Ishikawa (cell line): ENCODE results near the gene BCKDK.

Experiments used
- CEBPB ChIP-seq: IDR thresholded peaks from 2 replicates; pipeline ENCODE4 v1.6.1; 2012
- CREB1 ChIP-seq: IDR thresholded peaks from 2 replicates; pipeline ENCODE4 v1.6.1; 2012; ENCODE audit warnings: low read depth
- EGR1 ChIP-seq: IDR thresholded peaks from 2 replicates; pipeline ENCODE4 v1.6.1; 2012
- EP300 ChIP-seq: IDR thresholded peaks from 2 replicates; pipeline ENCODE4 v1.6.1; 2012; ENCODE audit warnings: borderline replicate concordance
- FOXM1 ChIP-seq: IDR thresholded peaks from 2 replicates; pipeline ENCODE4 v1.6.1; 2012; ENCODE audit warnings: low read depth, borderline replicate concordance
- NFIC ChIP-seq: IDR thresholded peaks from 2 replicates; pipeline ENCODE4 v1.6.1; 2012
- RAD21 ChIP-seq: IDR thresholded peaks from 2 replicates; pipeline ENCODE4 v1.6.1; 2012; ENCODE audit warnings: low read depth
- TAF1 ChIP-seq: IDR thresholded peaks from 2 replicates; pipeline ENCODE4 v1.6.1; 2012; ENCODE audit warnings: low read depth, mild to moderate bottlenecking
- TCF12 ChIP-seq: IDR thresholded peaks from 2 replicates; pipeline ENCODE4 v1.6.1; 2012; ENCODE audit warnings: low read depth
- TEAD4 ChIP-seq: IDR thresholded peaks from 2 replicates; pipeline ENCODE4 v1.6.1; 2012
- YY1 ChIP-seq: IDR thresholded peaks from 2 replicates; pipeline ENCODE4 v1.6.1; 2012; ENCODE audit warnings: low read depth
- ZBTB7A ChIP-seq: IDR thresholded peaks from 2 replicates; pipeline ENCODE4 v1.6.1; 2012; ENCODE audit warnings: low read depth
- TF ChIP-seq, protein P1 (sequence below): IDR thresholded peaks from 2 replicates; pipeline ENCODE4 v1.6.1; 2012; ENCODE audit warnings: low read depth, mild to moderate bottlenecking
- TF ChIP-seq, protein P2 (sequence below): IDR thresholded peaks from 2 replicates; pipeline ENCODE4 v1.6.1; 2012
- TF ChIP-seq, protein P3 (sequence below): IDR thresholded peaks from 2 replicates; pipeline ENCODE4 v1.6.1; 2012

The BCKDK gene

DNA sequence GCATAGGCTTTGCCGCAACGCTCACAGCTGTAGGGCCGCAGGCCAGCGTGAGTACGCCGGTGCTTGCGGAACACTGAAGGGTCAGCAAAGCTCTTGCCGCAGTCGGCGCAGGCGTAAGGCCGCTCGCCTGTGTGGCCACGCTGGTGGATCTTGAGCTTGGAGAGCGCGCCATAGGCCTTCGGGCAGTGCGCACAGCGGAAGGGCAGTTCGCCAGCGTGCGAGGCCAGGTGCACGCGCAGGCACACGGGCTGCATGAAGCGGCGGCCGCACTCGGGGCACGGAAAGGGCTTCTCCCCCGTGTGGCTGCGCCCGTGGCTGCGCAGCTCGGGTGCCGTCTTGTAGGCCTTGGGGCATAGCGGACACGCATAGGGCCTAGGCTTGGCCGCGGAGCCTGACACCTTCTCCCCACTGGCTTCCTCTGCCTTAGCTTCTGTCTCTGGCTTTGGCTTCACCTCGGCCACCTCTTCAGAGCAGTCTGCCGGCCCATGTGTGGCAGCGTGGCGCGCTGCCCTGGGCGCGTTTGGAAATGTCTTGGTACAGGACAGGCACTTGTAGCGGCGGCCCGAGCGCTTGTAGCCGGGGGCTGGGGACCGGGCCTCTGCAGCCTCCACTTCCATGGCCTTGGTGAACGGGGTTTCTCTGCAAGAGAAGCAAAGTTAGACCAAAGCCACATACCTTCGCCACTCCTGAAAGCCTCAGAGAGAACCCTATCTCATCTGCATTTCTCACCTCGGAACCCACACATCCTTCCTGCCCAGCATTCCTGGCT, 44.2 kb upstream of the BCKDK start:
- TF ChIP-seq EGR1, result no peak
- no peak for TF ChIP-seq YY1
- no peak for TF ChIP-seq FOXM1
- TF ChIP-seq TEAD4, result no peak
- no peak for TF ChIP-seq CREB1
- no peak for TF ChIP-seq TCF12
- TF ChIP-seq, protein P1, sequence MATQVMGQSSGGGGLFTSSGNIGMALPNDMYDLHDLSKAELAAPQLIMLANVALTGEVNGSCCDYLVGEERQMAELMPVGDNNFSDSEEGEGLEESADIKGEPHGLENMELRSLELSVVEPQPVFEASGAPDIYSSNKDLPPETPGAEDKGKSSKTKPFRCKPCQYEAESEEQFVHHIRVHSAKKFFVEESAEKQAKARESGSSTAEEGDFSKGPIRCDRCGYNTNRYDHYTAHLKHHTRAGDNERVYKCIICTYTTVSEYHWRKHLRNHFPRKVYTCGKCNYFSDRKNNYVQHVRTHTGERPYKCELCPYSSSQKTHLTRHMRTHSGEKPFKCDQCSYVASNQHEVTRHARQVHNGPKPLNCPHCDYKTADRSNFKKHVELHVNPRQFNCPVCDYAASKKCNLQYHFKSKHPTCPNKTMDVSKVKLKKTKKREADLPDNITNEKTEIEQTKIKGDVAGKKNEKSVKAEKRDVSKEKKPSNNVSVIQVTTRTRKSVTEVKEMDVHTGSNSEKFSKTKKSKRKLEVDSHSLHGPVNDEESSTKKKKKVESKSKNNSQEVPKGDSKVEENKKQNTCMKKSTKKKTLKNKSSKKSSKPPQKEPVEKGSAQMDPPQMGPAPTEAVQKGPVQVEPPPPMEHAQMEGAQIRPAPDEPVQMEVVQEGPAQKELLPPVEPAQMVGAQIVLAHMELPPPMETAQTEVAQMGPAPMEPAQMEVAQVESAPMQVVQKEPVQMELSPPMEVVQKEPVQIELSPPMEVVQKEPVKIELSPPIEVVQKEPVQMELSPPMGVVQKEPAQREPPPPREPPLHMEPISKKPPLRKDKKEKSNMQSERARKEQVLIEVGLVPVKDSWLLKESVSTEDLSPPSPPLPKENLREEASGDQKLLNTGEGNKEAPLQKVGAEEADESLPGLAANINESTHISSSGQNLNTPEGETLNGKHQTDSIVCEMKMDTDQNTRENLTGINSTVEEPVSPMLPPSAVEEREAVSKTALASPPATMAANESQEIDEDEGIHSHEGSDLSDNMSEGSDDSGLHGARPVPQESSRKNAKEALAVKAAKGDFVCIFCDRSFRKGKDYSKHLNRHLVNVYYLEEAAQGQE, result no peak

DNA sequence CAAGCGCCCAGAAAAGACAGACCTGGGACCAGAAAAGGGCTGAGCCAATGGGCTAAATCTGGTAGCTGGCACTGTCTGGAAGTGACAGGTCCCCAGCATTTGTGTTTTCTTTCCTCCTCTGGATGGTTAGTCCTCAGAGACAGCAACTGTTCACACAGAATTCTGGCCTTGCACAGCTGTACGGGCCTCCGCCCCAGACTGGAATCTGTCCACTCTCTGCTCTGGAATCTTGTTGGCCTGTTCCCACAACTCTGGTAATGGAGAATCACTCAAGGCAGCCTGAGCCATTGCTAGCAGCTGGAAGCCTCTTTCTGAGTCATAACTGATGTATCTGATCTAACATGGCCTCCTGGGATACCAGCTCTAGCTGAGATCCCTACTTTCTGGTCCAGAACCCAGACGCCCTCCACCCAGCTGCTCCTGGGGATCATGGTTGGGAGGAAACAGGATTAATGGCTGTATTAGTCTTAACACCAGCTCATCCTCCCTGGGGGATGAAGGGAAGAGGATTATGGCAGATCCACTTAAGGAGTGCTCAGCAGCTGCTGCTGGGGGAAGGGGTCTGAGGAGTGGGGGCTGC, 43.2 kb upstream of the BCKDK start:
- TF ChIP-seq CEBPB, result no peak
- TF ChIP-seq TEAD4, result 0 out of 2 replicates have a peak, but pooled peaks have one; percentile 17
- TF ChIP-seq YY1, result 0 out of 2 replicates have a peak, but pooled peaks have one; percentile 18

DNA sequence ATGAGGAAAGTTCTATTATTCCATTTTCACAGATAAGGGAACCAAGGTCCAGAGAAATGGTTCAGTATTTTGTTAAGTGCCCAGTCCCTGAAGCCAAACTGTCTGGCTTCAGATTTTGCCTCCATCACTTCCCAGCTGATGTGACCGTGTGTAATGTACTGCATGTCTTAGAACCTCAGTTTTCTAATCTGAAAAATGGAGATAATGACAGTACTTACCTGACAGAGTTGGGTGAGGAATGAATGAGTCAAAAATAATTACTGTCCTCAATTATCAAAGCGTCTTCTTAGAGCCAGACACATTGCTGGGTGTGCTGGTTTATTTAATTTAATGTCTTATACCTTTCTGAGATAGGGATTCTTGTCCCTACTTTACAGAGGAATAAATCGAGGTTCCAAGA, 40.8 kb upstream of the BCKDK start:
- TF ChIP-seq FOXM1 (no peak), EP300 (no peak), CEBPB (no peak), RAD21 (no peak), YY1 (no peak), CREB1 (no peak), EGR1 (no peak), NFIC (no peak), ZBTB7A (no peak), TAF1 (no peak), TEAD4 (no peak), TCF12 (no peak)
- TF ChIP-seq, protein P1, result no peak
- TF ChIP-seq, protein P2, sequence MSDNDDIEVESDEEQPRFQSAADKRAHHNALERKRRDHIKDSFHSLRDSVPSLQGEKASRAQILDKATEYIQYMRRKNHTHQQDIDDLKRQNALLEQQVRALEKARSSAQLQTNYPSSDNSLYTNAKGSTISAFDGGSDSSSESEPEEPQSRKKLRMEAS, result no peak
- TF ChIP-seq, protein P3, sequence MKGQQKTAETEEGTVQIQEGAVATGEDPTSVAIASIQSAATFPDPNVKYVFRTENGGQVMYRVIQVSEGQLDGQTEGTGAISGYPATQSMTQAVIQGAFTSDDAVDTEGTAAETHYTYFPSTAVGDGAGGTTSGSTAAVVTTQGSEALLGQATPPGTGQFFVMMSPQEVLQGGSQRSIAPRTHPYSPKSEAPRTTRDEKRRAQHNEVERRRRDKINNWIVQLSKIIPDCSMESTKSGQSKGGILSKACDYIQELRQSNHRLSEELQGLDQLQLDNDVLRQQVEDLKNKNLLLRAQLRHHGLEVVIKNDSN, result no peak

DNA sequence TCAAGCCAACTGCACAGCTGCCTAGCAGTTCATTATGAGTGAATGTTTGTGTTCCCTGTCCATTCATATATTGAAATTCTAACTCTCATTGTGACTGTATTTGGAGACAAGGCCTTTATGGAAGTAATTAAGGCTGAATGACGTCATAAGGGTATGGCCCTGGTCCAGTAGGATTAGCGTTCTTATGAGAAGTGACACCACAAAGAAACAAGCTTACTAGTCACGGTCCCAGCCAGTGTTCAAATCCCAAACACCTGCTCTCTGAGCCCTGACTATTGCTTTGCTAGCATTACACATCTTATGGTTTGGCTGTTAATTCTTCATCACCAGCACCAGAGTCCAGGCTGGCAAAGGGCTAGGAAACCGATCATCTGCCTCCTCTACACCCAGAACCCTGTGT, 36.3 kb upstream of the BCKDK start:
- no peak for TF ChIP-seq ZBTB7A
- TF ChIP-seq, protein P1, result no peak

DNA sequence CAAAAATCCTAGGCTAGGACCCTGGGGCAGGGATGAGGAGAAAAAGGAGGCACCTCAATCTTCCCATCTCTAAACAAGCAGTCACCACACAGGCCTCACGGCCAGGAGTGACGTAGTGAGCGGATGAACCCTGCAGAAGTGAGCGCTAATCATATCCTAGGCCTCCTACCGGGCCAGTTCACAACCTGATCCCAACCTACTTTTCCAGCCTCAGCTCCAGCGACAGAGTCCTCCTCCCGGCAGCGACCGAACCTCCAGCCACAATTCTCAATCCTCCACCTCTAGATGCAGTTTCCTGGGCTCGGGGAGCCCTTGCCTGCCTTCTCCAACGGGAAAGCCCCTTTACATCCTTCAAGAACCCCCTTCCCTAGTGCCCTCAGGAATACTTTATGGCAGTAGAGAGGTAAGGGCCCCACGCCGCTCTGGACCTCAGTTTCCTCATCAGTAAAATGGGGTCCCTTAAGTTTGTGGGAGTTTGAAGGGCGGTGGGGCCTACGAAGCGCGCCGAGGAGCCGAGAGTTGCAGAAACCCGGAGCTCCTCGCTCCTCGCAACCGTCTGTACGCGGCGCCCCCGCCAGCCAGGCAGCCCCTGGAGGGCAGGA, 35.5 kb upstream of the BCKDK start:
- TF ChIP-seq TAF1 (no peak), EGR1 (0 out of 2 replicates have a peak, but pooled peaks have one; percentile 2), TCF12 (no peak)
